CD14-positive monocyte (primary cell): ENCODE data around the gene ARPC2. TPM values are rescaled to one million over a fixed set of nuclear protein-coding genes. Genes with fewer than 3 reads are reported as not detected.

Experiments used
- DNase-seq, 3 donors: peaks; one replicate each; pipeline ENCODE4 v3.0.0-alpha.2; 2011 to 2022
- H2AFZ ChIP-seq: 2 replicates; pipeline ENCODE4 v1.6.0; 2012; ENCODE audit warnings: mild to moderate bottlenecking, low read depth, low read length, inconsistent platforms; ENCODE audit not compliant: insufficient read depth, poor library complexity, severe bottlenecking
- H3K27ac ChIP-seq, 2 donors: 1 replicate in 1 of 2; 2 replicates in 1 of 2; pipeline ENCODE4 v1.5.1; 2012 to 2013; ENCODE audit warnings: low read length in 2 of 2, control low read depth in 1 of 2, inconsistent platforms in 1 of 2, low read depth in 1 of 2, mild to moderate bottlenecking in 1 of 2
- H3K27me3 ChIP-seq, 2 donors: one replicate each; pipeline versions ENCODE4 v1.6.0 to v1.6.1; 2011 to 2013; ENCODE audit warnings: low read length in 2 of 2; ENCODE audit not compliant: control insufficient read depth in 2 of 2, insufficient read depth in 2 of 2
- H3K36me3 ChIP-seq, 2 donors: replicated peaks in 1 of 2; 1 replicate in 1 of 2; 2 replicates in 1 of 2; pipeline versions ENCODE4 v1.5.1 to v1.6.1; 2012 to 2013; ENCODE audit warnings: low read length in 2 of 2, control low read depth in 1 of 2, inconsistent platforms in 1 of 2, mild to moderate bottlenecking in 1 of 2; ENCODE audit not compliant: insufficient read depth in 2 of 2, control insufficient read depth in 1 of 2
- H3K4me1 ChIP-seq, 2 donors: 1 replicate in 1 of 2; 2 replicates in 1 of 2; pipeline versions ENCODE4 v1.5.1 to v1.6.1; 2012 to 2013; ENCODE audit warnings: low read length in 2 of 2, control low read depth in 1 of 2, inconsistent platforms in 1 of 2, mild to moderate bottlenecking in 1 of 2, moderate library complexity in 1 of 2; ENCODE audit not compliant: insufficient read depth in 2 of 2, control insufficient read depth in 1 of 2
- H3K4me2 ChIP-seq: replicated peaks from 2 replicates; pipeline ENCODE3; 2012; ENCODE audit warnings: low read length, moderate library complexity, mild to moderate bottlenecking; ENCODE audit not compliant: poor library complexity, severe bottlenecking; ENCODE audit errors: extremely low read depth
- H3K4me3 ChIP-seq, 3 experiments: fragments of 200-600 bp in 1 of 3; sonication (generic) in 1 of 3; replicated peaks in 1 of 3; 1 replicate in 2 of 3; 2 replicates in 1 of 3; pipeline ENCODE4 v1.5.1; 2011 to 2013; ENCODE audit warnings: low read length in 3 of 3, mild to moderate bottlenecking in 3 of 3, control low read depth in 2 of 3, low read depth in 2 of 3, inconsistent platforms in 1 of 3, moderate library complexity in 1 of 3
- H3K79me2 ChIP-seq: 2 replicates; pipeline ENCODE4 v1.6.0; 2012; ENCODE audit warnings: mild to moderate bottlenecking, control low read depth, inconsistent platforms, low read length, moderate library complexity; ENCODE audit not compliant: insufficient read depth
- H3K9ac ChIP-seq: 2 replicates; pipeline ENCODE4 v1.6.0; 2017; ENCODE audit warnings: low read length, mild to moderate bottlenecking; ENCODE audit not compliant: insufficient read depth, poor library complexity, severe bottlenecking
- H3K9me3 ChIP-seq, 2 donors: replicated peaks in 1 of 2; 1 replicate in 1 of 2; 2 replicates in 1 of 2; pipeline versions ENCODE4 v1.5.1 to v1.6.1; 2012 to 2013; ENCODE audit warnings: low read length in 2 of 2, control low read depth in 1 of 2; ENCODE audit not compliant: control insufficient read depth in 1 of 2, insufficient read depth in 1 of 2
- H4K20me1 ChIP-seq: 2 replicates; pipeline ENCODE4 v1.6.0; 2012; ENCODE audit warnings: mild to moderate bottlenecking, low read length, control low read depth, moderate library complexity; ENCODE audit not compliant: insufficient read depth
- H3K27ac Mint-ChIP-seq, 7 donors: one replicate each; pipeline ENCODE4 v1.8.0; 2020; ENCODE audit warnings: mild to moderate bottlenecking in 7 of 7, mixed read lengths in 7 of 7, moderate library complexity in 6 of 7, inconsistent platforms in 2 of 7
- H3K27me3 Mint-ChIP-seq, 3 donors: one replicate each; pipeline ENCODE4 v1.8.0; 2021 to 2022; ENCODE audit warnings: low read depth in 3 of 3, mild to moderate bottlenecking in 3 of 3, mixed read lengths in 3 of 3, moderate library complexity in 3 of 3, inconsistent platforms in 1 of 3
- H3K36me3 Mint-ChIP-seq, 2 donors: one replicate each; pipeline ENCODE4 v1.8.0; 2020; ENCODE audit warnings: mixed read lengths in 2 of 2, inconsistent platforms in 1 of 2, mild to moderate bottlenecking in 1 of 2
- H3K4me1 Mint-ChIP-seq: one replicate; pipeline ENCODE4 v1.8.0; 2020; ENCODE audit warnings: mild to moderate bottlenecking, mixed read lengths
- H3K4me3 Mint-ChIP-seq, 2 donors: one replicate each; pipeline ENCODE4 v1.8.0; 2020; ENCODE audit warnings: mild to moderate bottlenecking in 2 of 2, mixed read lengths in 2 of 2, moderate library complexity in 1 of 2
- H3K9me3 Mint-ChIP-seq, 7 donors: one replicate each; pipeline ENCODE4 v1.8.0; 2020 to 2022; ENCODE audit warnings: mixed read lengths in 7 of 7, mild to moderate bottlenecking in 6 of 7, moderate library complexity in 6 of 7, inconsistent platforms in 2 of 7
- CTCF ChIP-seq: fragments of 200-600 bp; IDR thresholded peaks from one replicate; pipeline ENCODE4 v1.8.0; 2022; ENCODE audit warnings: antibody characterized with exemption, mild to moderate bottlenecking
- WGBS: methylation state at CpG from one replicate; pipeline ENCODE4 v1.1.5; 2013; ENCODE audit warnings: missing lambda C conversion rate; ENCODE audit not compliant: insufficient coverage; 5-methylcytosine and 5-hydroxymethylcytosine counted together
- intact Hi-C, 2 donors: fragments of 100-400 bp; cut with micrococcal nuclease; formaldehyde crosslinking; loops; one replicate each; pipeline versions ENCODE4 v1.15.0 to v1.15.1; 2023
- polyA plus RNA-seq, 3 donors: library from polyadenylated mRNA; depleted of rRNA in 1 of 3; unstranded in 2 of 3; stranded (reverse) in 1 of 3; fragments of 300-500 nt in 2 of 3; fragments of >200 nt in 1 of 3; fragmentation: Illumina TruSeq in 2 of 3; gene quantifications; 1 replicate in 2 of 3; 2 replicates in 1 of 3; pipeline ENCODE4 v1.2.3, GENCODE V29; 2012 to 2021

ARPC2 gene
- polyA plus RNA-seq, 3 donors: 640 to 1,227 (median 1,162) TPM

GRCh38 chr2:218295029-218295428 lies 78.0 kb downstream of the ARPC2 start:
- peaks cover 23% of the 10 kb centered on the region for H3K79me2 ChIP-seq
- no peak for DNase-seq
- 91% methylated on average over 6 of the region's 7 CpGs for WGBS
- Mint-ChIP-seq H3K4me3 (no peak overlapping the region), H3K9me3 (peaks cover 0 to 2% (median 0%) of the 10 kb centered on the region in 7 donors), H3K4me1 (peaks cover 44% of the 10 kb centered on the region), H3K27ac (no peak overlapping the region), H3K36me3 (peaks cover 4% of the 10 kb centered on the region in 2 donors), H3K27me3 (peaks cover 0 to 2% (median under 1%) of the 10 kb centered on the region in 3 donors)
- H3K4me2 ChIP-seq: no peak overlapping the region
- no peaks in the 10 kb centered on the region for H3K36me3 ChIP-seq
- H3K4me3 ChIP-seq: no peak overlapping the region
- H3K27me3 ChIP-seq: no peaks in the 10 kb centered on the region
- H3K4me1 ChIP-seq: peaks cover 42 to 47% of the 10 kb centered on the region in 2 donors
- H3K9me3 ChIP-seq: no peaks in the 10 kb centered on the region
- TF ChIP-seq CTCF: no peak
- H4K20me1 ChIP-seq: peaks cover 15% of the 10 kb centered on the region
- intact Hi-C loops: no loop called here
- H3K9ac ChIP-seq: no peak overlapping the region
- no peak overlapping the region for H3K27ac ChIP-seq
- H2AFZ ChIP-seq: no peak overlapping the region

- TF ChIP-seq CTCF: no peak
- no peaks in the 10 kb centered on the region for H3K36me3 Mint-ChIP-seq
These were observed 79.2 kb downstream of the ARPC2 start for GRCh38 chr2:218296200-218296599.

More at GRCh38 chr2:218296200-218296599, 79.2 kb downstream of the ARPC2 start:
- Histone ChIP-seq H3K9me3 (no peaks in the 10 kb centered on the region), H3K4me1 (peaks cover 30 to 38% of the 10 kb centered on the region in 2 donors), H3K79me2 (peaks cover 12% of the 10 kb centered on the region), H2AFZ (no peak overlapping the region), H4K20me1 (peaks cover 4% of the 10 kb centered on the region), H3K27ac (no peak overlapping the region), H3K27me3 (no peaks in the 10 kb centered on the region), H3K4me2 (no peak overlapping the region), H3K36me3 (no peaks in the 10 kb centered on the region), H3K9ac (no peak overlapping the region), H3K4me3 (no peak overlapping the region)
- Mint-ChIP-seq H3K27me3 (peaks cover 0 to 4% (median 2%) of the 10 kb centered on the region in 3 donors), H3K9me3 (peaks cover 0 to 2% (median 0%) of the 10 kb centered on the region in 7 donors), H3K4me3 (no peak overlapping the region), H3K27ac (no peak overlapping the region), H3K4me1 (peaks cover 34% of the 10 kb centered on the region)
- intact Hi-C loops: no loop called here
- 91% methylated on average over 1 of the region's 1 CpG for WGBS
- DNase-seq: no peak
